OCI-LY1 (cell line): ENCODE data around the gene SLC25A34.

Experiments
- EZH2 ChIP-seq: fragments of 200-600 bp; sonication (generic), shearing (Covaris generic); IDR thresholded peaks from 2 replicates; pipeline ENCODE4 v1.8.0; 2017; ENCODE audit warnings: borderline replicate concordance, mixed run types, mild to moderate bottlenecking, antibody characterized with exemption, low read length, moderate library complexity, mixed read lengths
- TF ChIP-seq, protein P1 (sequence below): fragments of 200-600 bp; sonication (generic), shearing (Covaris generic); IDR thresholded peaks from 2 replicates; pipeline ENCODE4 v1.5.1; 2017; ENCODE audit warnings: mild to moderate bottlenecking, antibody characterized with exemption, low read length, moderate library complexity, mixed read lengths

DNA sequence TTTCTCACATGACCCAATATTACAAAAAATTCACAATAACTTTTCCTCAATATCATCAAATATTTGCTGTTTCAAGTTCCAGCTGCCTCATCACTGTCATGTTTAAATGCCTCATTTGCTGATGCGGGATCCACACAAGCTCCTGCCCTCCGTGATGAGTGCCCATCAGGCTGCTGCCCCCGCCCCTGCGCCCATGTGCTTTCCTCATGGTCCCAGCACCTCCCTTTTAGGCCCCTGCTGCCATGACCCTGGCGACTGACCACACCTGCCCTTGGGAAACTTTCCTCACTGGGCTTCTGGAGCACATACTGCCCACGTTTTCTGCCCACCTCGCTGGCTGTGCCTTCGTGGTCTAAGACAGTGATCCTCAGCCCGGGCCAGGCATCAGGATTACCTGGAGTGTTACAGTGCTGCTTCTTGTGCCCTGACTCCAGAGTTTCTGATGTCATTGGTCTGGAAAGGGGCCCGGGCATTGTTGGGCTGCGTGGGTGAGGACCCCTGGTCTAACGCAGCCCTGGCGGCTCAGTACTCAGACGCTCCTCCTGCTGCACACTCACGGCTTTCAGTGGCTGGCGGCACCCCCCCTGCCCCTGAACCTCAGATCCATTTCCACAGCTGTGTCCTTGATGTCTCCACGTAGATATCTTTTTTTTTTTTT lies 31.4 kb upstream of the SLC25A34 start:
- TF ChIP-seq, protein P1, sequence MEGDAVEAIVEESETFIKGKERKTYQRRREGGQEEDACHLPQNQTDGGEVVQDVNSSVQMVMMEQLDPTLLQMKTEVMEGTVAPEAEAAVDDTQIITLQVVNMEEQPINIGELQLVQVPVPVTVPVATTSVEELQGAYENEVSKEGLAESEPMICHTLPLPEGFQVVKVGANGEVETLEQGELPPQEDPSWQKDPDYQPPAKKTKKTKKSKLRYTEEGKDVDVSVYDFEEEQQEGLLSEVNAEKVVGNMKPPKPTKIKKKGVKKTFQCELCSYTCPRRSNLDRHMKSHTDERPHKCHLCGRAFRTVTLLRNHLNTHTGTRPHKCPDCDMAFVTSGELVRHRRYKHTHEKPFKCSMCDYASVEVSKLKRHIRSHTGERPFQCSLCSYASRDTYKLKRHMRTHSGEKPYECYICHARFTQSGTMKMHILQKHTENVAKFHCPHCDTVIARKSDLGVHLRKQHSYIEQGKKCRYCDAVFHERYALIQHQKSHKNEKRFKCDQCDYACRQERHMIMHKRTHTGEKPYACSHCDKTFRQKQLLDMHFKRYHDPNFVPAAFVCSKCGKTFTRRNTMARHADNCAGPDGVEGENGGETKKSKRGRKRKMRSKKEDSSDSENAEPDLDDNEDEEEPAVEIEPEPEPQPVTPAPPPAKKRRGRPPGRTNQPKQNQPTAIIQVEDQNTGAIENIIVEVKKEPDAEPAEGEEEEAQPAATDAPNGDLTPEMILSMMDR = no peak
- TF ChIP-seq EZH2 = no peak
